ENCODE data around the gene GLOD4. TPM values are rescaled to one million over a fixed set of nuclear protein-coding genes. Genes with fewer than 3 reads are reported as not detected.

Gene GLOD4
- total and polyA plus RNA-seq, 10 of the 15 experiments (the other 5 are each of a cell fraction or from before 2014, with no cell fraction given): 40.8 to 107 (median 81.2) TPM

DNA sequence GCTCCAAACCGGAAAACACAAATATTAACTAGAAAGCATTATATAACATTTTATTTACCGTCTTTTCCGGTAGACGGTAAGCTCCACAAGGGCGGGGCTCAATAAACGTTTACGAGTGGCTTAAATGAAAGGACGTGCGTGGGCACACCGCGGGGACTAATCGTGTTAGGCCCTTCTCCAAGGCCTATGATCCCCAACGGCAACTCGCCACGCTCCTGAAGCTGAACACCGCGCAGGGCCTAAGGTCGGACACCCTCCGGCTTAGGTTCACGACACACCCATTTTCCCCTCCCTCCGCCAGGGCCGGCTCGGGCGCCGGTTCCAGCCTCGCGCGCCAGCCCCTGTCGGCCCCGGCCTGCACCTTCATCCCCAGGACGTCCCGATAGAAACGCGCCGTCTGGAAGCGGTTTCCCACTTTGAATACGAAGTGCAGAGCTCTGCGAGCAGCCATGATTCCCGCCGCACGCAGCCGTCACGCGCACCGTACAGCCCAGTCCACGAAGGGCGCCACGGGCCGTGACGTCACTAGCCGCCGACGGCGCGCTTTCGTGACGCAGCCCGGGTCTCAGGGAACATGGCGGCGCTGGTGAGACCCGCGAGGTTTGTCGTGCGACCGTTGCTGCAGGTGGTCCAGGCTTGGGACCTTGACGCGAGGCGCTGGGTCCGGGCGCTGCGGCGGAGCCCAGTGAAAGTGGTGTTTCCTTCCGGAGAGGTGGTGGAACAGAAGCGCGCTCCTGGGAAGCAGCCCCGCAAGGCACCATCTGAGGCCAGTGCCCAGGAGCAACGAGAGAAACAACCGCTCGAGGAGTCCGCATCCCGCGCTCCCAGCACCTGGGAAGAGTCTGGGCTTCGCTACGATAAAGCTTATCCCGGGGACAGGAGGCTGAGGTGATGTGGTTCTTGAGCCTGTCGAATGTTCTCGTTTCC lies at the start of gene GLOD4, which contains the start of gene MRM3 (continued):
- TF ChIP-seq, protein P1, sequence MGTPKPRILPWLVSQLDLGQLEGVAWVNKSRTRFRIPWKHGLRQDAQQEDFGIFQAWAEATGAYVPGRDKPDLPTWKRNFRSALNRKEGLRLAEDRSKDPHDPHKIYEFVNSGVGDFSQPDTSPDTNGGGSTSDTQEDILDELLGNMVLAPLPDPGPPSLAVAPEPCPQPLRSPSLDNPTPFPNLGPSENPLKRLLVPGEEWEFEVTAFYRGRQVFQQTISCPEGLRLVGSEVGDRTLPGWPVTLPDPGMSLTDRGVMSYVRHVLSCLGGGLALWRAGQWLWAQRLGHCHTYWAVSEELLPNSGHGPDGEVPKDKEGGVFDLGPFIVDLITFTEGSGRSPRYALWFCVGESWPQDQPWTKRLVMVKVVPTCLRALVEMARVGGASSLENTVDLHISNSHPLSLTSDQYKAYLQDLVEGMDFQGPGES (IDR thresholded peaks at IDR 0.05): peak; percentile 34; the same call in 1 of the 2 replicates
- TF ChIP-seq, protein P2, sequence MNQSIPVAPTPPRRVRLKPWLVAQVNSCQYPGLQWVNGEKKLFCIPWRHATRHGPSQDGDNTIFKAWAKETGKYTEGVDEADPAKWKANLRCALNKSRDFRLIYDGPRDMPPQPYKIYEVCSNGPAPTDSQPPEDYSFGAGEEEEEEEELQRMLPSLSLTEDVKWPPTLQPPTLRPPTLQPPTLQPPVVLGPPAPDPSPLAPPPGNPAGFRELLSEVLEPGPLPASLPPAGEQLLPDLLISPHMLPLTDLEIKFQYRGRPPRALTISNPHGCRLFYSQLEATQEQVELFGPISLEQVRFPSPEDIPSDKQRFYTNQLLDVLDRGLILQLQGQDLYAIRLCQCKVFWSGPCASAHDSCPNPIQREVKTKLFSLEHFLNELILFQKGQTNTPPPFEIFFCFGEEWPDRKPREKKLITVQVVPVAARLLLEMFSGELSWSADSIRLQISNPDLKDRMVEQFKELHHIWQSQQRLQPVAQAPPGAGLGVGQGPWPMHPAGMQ (IDR thresholded peaks at IDR 0.05; ENCODE audit: borderline replicate concordance): no peak
- TF ChIP-seq NRF1 (conservative IDR thresholded peaks at IDR 0.05; ENCODE audit: low read depth, low read length): peak; percentile 29; the same call in 1 of the 2 replicates
- TF ChIP-seq PML (IDR thresholded peaks at IDR 0.05; ENCODE audit: low read length): peak; percentile 85; the same call in 1 of the 2 replicates
- peak; percentile 92 for TF ChIP-seq TAF1 (IDR thresholded peaks at IDR 0.05; ENCODE audit: borderline replicate concordance, low read depth, low read length)
- no peak for TF ChIP-seq SMC3 (IDR thresholded peaks at IDR 0.05; ENCODE audit: borderline replicate concordance, low read length)
- TF ChIP-seq ZNF217 (IDR thresholded peaks at IDR 0.05): no peak
- no peak for TF ChIP-seq GABPA (IDR thresholded peaks at IDR 0.05; ENCODE audit: low read depth)
- TF ChIP-seq, protein P3, sequence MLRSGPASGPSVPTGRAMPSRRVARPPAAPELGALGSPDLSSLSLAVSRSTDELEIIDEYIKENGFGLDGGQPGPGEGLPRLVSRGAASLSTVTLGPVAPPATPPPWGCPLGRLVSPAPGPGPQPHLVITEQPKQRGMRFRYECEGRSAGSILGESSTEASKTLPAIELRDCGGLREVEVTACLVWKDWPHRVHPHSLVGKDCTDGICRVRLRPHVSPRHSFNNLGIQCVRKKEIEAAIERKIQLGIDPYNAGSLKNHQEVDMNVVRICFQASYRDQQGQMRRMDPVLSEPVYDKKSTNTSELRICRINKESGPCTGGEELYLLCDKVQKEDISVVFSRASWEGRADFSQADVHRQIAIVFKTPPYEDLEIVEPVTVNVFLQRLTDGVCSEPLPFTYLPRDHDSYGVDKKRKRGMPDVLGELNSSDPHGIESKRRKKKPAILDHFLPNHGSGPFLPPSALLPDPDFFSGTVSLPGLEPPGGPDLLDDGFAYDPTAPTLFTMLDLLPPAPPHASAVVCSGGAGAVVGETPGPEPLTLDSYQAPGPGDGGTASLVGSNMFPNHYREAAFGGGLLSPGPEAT (IDR thresholded peaks at IDR 0.05; ENCODE audit: low read depth): peak; percentile 100
- TF ChIP-seq PAX8 (IDR thresholded peaks at IDR 0.05): no peak
- TF ChIP-seq TCF12 (IDR thresholded peaks at IDR 0.05; ENCODE audit: low read depth, low read length): 0 out of 2 replicates have a peak, but pooled peaks have one; percentile 42
- TF ChIP-seq JUND (IDR thresholded peaks at IDR 0.05; ENCODE audit: low read depth, low read length): peak; percentile 44; the same call in 1 of the 2 replicates
- 0 out of 2 replicates have a peak, but pooled peaks have one; percentile 81 for TF ChIP-seq ZNF207 (IDR thresholded peaks at IDR 0.05; ENCODE audit: borderline replicate concordance)
- TF ChIP-seq, protein P4, sequence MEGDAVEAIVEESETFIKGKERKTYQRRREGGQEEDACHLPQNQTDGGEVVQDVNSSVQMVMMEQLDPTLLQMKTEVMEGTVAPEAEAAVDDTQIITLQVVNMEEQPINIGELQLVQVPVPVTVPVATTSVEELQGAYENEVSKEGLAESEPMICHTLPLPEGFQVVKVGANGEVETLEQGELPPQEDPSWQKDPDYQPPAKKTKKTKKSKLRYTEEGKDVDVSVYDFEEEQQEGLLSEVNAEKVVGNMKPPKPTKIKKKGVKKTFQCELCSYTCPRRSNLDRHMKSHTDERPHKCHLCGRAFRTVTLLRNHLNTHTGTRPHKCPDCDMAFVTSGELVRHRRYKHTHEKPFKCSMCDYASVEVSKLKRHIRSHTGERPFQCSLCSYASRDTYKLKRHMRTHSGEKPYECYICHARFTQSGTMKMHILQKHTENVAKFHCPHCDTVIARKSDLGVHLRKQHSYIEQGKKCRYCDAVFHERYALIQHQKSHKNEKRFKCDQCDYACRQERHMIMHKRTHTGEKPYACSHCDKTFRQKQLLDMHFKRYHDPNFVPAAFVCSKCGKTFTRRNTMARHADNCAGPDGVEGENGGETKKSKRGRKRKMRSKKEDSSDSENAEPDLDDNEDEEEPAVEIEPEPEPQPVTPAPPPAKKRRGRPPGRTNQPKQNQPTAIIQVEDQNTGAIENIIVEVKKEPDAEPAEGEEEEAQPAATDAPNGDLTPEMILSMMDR (IDR thresholded peaks at IDR 0.05 in 2 of 3, conservative IDR thresholded peaks at IDR 0.05 in 1 of 3; ENCODE audit: control insufficient read depth in 2 of 3, extremely low read depth in 1 of 3, insufficient read depth in 1 of 3, low read depth in 3 of 3, low read length in 3 of 3): peak in 2 of 3 experiments; percentile 11 to 16; a peak in 1 of 6 replicates
- no peak for TF ChIP-seq MTA2 (IDR thresholded peaks at IDR 0.05; ENCODE audit: low read depth)
- TF ChIP-seq, protein P5, sequence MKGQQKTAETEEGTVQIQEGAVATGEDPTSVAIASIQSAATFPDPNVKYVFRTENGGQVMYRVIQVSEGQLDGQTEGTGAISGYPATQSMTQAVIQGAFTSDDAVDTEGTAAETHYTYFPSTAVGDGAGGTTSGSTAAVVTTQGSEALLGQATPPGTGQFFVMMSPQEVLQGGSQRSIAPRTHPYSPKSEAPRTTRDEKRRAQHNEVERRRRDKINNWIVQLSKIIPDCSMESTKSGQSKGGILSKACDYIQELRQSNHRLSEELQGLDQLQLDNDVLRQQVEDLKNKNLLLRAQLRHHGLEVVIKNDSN (IDR thresholded peaks at IDR 0.05; ENCODE audit: borderline replicate concordance, extremely low read length, insufficient read depth, low read depth, low read length): peak; percentile 78
- peak; percentile 92 for TF ChIP-seq LARP7 (IDR thresholded peaks at IDR 0.05)
- TF ChIP-seq ASH2L (IDR thresholded peaks at IDR 0.05; ENCODE audit: borderline replicate concordance, low read depth): 0 out of 2 replicates have a peak, but pooled peaks have one; percentile 73
- TF ChIP-seq SRF (IDR thresholded peaks at IDR 0.05; ENCODE audit: low read depth in 2 of 2, low read length in 2 of 2): peak; percentile 86 to 96
- TF ChIP-seq NBN (IDR thresholded peaks at IDR 0.05): peak; percentile 100
- peak; percentile 79 for TF ChIP-seq BACH1 (IDR thresholded peaks at IDR 0.05; ENCODE audit: borderline replicate concordance)

All from GM12878 (cell line).